NCI-H1092 (cell line): Measurements from ENCODE around the gene CTNNBL1.
A peak's percentile ranks its signal among the peaks of the same experiment; 100 is the strongest.

Source experiments
- DNase-seq: peaks from one replicate; lab custom pipeline; 2025; lab: John Stamatoyannopoulos, UW

Gene CTNNBL1

DNA sequence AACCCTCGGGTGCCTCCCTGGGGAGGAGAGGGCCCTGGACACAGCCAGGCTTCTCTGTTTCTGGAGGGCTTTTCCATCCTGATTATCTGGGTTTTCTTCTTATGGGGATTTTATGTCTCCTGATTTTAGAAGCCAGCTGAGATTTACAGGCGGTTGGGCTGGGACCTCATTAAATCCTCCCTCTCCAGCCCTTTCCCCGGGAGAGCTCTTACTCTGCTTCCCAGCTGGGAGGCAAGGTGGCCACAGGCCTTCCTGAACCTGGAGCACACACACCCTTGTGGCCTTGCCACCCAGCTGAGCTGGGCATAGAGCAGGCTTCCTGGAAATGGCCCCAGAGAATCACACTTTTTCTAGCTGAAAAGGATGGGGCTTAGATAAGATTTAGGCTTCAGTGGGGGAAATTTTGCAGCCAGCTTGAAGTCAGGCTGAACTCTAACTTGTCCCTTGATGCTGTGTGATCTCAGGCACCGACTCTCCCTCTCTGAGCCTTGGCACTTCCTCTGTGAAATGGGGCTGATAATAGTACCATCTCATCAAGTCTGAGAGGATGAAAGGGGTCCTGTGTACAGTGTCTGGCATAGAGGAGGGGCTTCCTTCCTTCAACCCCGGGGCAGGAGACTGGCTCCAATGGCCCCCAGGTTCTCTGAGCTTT lies 225.7 kb downstream of the CTNNBL1 start:
- peak; percentile 7 for DNase-seq

DNA sequence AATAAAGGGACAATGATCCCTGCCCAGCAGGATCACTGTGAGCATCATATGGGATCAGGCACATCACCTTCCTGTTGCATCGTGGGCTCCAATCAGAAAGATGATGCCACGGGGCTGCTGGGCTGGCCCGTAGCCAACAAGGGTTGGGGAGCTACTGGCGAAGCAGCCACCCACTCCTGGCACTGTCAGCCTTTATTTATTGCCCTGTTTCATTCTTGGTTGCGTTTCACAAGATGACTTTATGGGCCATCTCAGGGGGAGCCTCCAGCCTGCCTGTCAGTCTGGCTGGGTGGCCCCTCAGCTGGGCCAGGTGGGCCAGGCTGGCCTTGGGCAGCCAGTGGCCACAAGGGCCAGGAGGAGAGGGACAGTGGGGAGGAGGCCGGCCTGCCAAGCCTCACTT lies 226.4 kb downstream of the CTNNBL1 start:
- no peak for DNase-seq

DNA sequence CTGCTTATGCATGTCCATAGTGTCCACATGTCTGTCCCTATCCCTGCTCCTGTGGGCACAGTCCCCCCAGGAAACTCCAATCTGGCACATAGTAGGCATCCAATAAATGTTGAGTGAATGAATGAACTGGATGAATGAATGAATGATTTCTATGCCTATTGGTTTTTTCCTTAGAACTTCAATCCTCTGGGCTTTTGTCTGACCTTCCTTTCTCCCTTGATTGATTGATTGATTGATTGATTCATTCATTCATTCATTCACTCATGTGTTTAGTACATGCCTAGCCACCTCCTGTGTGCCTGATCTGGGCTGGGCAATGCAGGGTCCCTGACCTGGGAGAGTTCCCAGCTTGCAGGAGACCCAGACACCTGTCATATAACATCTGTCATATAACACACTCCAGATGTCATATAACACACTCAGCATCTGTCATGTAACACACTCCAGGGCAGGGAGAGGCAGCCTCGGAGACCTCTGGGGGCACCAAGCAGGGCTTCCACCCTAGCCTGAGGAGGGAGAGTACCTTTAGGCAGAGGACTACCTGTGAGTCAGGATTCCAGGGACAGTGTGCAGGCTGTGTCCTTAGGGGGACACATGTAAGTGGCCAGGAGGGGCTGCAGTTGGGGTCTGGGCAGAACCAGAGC lies 227.0 kb downstream of the CTNNBL1 start:
- DNase-seq, result no peak

DNA sequence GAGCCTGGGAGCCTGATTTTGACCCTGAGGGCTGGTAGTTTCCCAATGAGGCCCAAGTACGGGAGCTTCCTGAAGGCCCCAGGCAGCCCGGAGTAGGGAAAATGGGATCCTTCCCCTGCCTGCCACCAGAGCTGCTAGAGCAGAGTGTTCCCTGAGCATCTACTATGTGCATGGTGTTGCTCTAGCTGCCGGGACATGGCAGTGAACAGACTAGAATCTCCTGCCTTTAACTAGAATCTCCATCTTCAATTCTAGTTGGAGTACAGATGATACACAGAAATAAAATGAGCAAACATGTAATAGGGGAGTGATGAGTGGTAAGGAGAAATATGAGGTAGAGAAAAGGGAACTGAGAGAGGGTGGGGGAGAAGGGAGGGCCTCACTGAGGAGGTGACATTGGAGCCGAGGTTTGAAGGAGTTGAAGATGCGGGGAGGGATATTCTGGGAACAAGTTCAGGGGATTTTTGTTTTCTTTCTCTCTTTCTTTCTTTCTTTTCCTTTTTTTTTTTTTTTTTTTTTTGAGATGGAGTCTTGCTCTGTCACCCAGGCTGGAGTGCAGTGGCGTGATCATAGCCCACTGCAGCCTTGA lies 227.6 kb downstream of the CTNNBL1 start:
- no peak for DNase-seq
